ENCODE results near the gene CANT1. TPM values are rescaled to one million over a fixed set of nuclear protein-coding genes. Genes with fewer than 3 reads are reported as not detected.

CANT1 gene
- total RNA-seq, 5 donors from 2014 or later (not counting 1 experiment from before 2014, with no cell fraction given): 46.2 to 63.1 (median 57.7) TPM

- peaks cover 4 to 52% of the 10 kb centered on the region in 2 experiments for H3K4me1 ChIP-seq (ENCODE audit: control insufficient read depth in 1 of 2, extremely low read depth in 1 of 2, insufficient read depth in 2 of 2, low read length in 2 of 2)
- Mint-ChIP-seq H3K4me3 (no peak overlapping the region), H3K9me3 (no peaks in the 10 kb centered on the region), H3K36me3 (no peaks in the 10 kb centered on the region), H3K27ac (no peak overlapping the region), H3K4me1 (peaks cover 18 to 30% (median 30%) of the 10 kb centered on the region in 3 donors), H3K27me3 (no peaks in the 10 kb centered on the region)
- H3K4me3 ChIP-seq (ENCODE audit: control insufficient read depth in 1 of 2, extremely low read depth in 1 of 2, low read length in 1 of 2): no peak overlapping the region
- no peaks in the 10 kb centered on the region for H3K36me3 ChIP-seq (ENCODE audit: control insufficient read depth in 2 of 2, extremely low read depth in 1 of 2, insufficient read depth in 1 of 2, low read length in 1 of 2)
- H3K9me3 ChIP-seq: no peaks in the 10 kb centered on the region
- ATAC-seq (replicated peaks in 1 of 4) (no peak), DNase-seq (no peak)
- H3K27ac ChIP-seq (ENCODE audit: low read length): no peak overlapping the region
- CTCF ChIA-PET: no interaction called here
- H3K27me3 ChIP-seq (replicated peaks in 1 of 2; ENCODE audit: control insufficient read depth in 2 of 2, extremely low read depth in 1 of 2, insufficient read depth in 2 of 2, low read length in 1 of 2): peaks cover 0 to 20% of the 10 kb centered on the region in 2 experiments
- POLR2A ChIA-PET: no interaction called here
- 91% methylated on average over 9 of the region's 16 CpGs for WGBS (ENCODE audit: insufficient coverage)
Measured at GRCh38 chr17:78981010-78981888, 28.3 kb downstream of the CANT1 start.

GRCh38 chr17:78980624-78980972, 29.0 kb downstream of the CANT1 start:
- POLR2A ChIA-PET: no interaction called here
- H3K4me3 Mint-ChIP-seq: no peak overlapping the region
- DNase-seq (no peak), ATAC-seq (replicated peaks in 1 of 4) (no peak)
- 63% methylated on average over 8 of the region's 8 CpGs for WGBS (ENCODE audit: insufficient coverage)
- no peaks in the 10 kb centered on the region for H3K27me3 Mint-ChIP-seq
- CTCF ChIA-PET: no interaction called here
- no peaks in the 10 kb centered on the region for H3K36me3 Mint-ChIP-seq
- Histone ChIP-seq H3K36me3 (ENCODE audit: control insufficient read depth in 2 of 2, extremely low read depth in 1 of 2, insufficient read depth in 1 of 2, low read length in 1 of 2) (no peaks in the 10 kb centered on the region), H3K27me3 (replicated peaks in 1 of 2; ENCODE audit: control insufficient read depth in 2 of 2, extremely low read depth in 1 of 2, insufficient read depth in 2 of 2, low read length in 1 of 2) (peaks cover 0 to 24% of the 10 kb centered on the region in 2 experiments), H3K27ac (ENCODE audit: low read length) (no peak overlapping the region), H3K4me1 (ENCODE audit: control insufficient read depth in 1 of 2, extremely low read depth in 1 of 2, insufficient read depth in 2 of 2, low read length in 2 of 2) (peaks cover 2 to 46% of the 10 kb centered on the region in 2 experiments), H3K4me3 (ENCODE audit: control insufficient read depth in 1 of 2, extremely low read depth in 1 of 2, low read length in 1 of 2) (no peak overlapping the region), H3K9me3 (no peaks in the 10 kb centered on the region)
- H3K9me3 Mint-ChIP-seq: no peaks in the 10 kb centered on the region
- peaks cover 12 to 31% (median 28%) of the 10 kb centered on the region in 3 donors for H3K4me1 Mint-ChIP-seq
- H3K27ac Mint-ChIP-seq: peak overlapping the region in 1 of 2 donors; percentile 88

- CTCF ChIA-PET: no interaction called here
- Mint-ChIP-seq H3K36me3 (no peaks in the 10 kb centered on the region), H3K27ac (peak within 1 kb of the TSS; percentile 88 to 91), H3K9me3 (no peaks in the 10 kb centered on the region), H3K4me3 (peak within 1 kb of the TSS; percentile 74 to 81 (median 80)), H3K4me1 (peaks cover 15 to 31% (median 31%) of the 10 kb centered on the region in 3 donors), H3K27me3 (no peaks in the 10 kb centered on the region)
- 56% methylated on average over 16 of the region's 16 CpGs for WGBS (ENCODE audit: insufficient coverage)
- peak in 24 of 35 experiments; percentile 4 to 59 (median 22) for DNase-seq
- H3K27me3 ChIP-seq (replicated peaks in 1 of 2; ENCODE audit: control insufficient read depth in 2 of 2, extremely low read depth in 1 of 2, insufficient read depth in 2 of 2, low read length in 1 of 2): peaks cover 0 to 23% of the 10 kb centered on the region in 2 experiments
- H3K27ac ChIP-seq (ENCODE audit: low read length): peak within 1 kb of the TSS; percentile 72
- peak; percentile 79 to 90 (median 84) for ATAC-seq (replicated peaks in 1 of 4)
- peaks cover 2 to 48% of the 10 kb centered on the region in 2 experiments for H3K4me1 ChIP-seq (ENCODE audit: control insufficient read depth in 1 of 2, extremely low read depth in 1 of 2, insufficient read depth in 2 of 2, low read length in 2 of 2)
- H3K36me3 ChIP-seq (ENCODE audit: control insufficient read depth in 2 of 2, extremely low read depth in 1 of 2, insufficient read depth in 1 of 2, low read length in 1 of 2): no peaks in the 10 kb centered on the region
- POLR2A ChIA-PET: interaction anchor here in 1 of 2 donors (0.6 kb wide), 1 partner anchor 888 kb away, joined by 3 read pairs; no protein-coding TSS in a partner anchor
- H3K4me3 ChIP-seq (ENCODE audit: control insufficient read depth in 1 of 2, extremely low read depth in 1 of 2, low read length in 1 of 2): peak within 1 kb of the TSS; percentile 58
- no peaks in the 10 kb centered on the region for H3K9me3 ChIP-seq
Measured at GRCh38 chr17:78979780-78980623, 29.6 kb downstream of the CANT1 start, which contains the start of gene LGALS3BP. TSS of gene LGALS3BP (minus strand) at chr17:78979923. CDS start at chr17:78977191, 2,732 bp downstream.

- Mint-ChIP-seq H3K4me1 (peaks cover 15 to 31% (median 31%) of the 10 kb centered on the region in 3 donors), H3K27me3 (no peaks in the 10 kb centered on the region)
Measured at GRCh38 chr17:78977997-78978973, 31.3 kb downstream of the CANT1 start.

GRCh38 chr17:78977681-78977943, 32.0 kb downstream of the CANT1 start:
- ChIA-PET POLR2A (no interaction called here), CTCF (no interaction called here)
- DNase-seq (no peak), ATAC-seq (replicated peaks in 1 of 4) (no peak)
- peak overlapping the region in 2 of 3 donors; percentile 31 to 81 for H3K4me3 Mint-ChIP-seq
- WGBS (ENCODE audit: insufficient coverage): 89% methylated on average over 8 of the region's 8 CpGs
- Histone ChIP-seq H3K36me3 (ENCODE audit: control insufficient read depth in 2 of 2, extremely low read depth in 1 of 2, insufficient read depth in 1 of 2, low read length in 1 of 2) (no peaks in the 10 kb centered on the region), H3K4me1 (ENCODE audit: control insufficient read depth in 1 of 2, extremely low read depth in 1 of 2, insufficient read depth in 2 of 2, low read length in 2 of 2) (peaks cover 2 to 48% of the 10 kb centered on the region in 2 experiments), H3K27ac (ENCODE audit: low read length) (no peak overlapping the region), H3K9me3 (no peaks in the 10 kb centered on the region), H3K27me3 (replicated peaks in 1 of 2; ENCODE audit: control insufficient read depth in 2 of 2, extremely low read depth in 1 of 2, insufficient read depth in 2 of 2, low read length in 1 of 2) (peaks cover 0 to 23% of the 10 kb centered on the region in 2 experiments), H3K4me3 (ENCODE audit: control insufficient read depth in 1 of 2, extremely low read depth in 1 of 2, low read length in 1 of 2) (no peak overlapping the region)
- no peaks in the 10 kb centered on the region for H3K27me3 Mint-ChIP-seq
- H3K9me3 Mint-ChIP-seq: no peaks in the 10 kb centered on the region
- H3K36me3 Mint-ChIP-seq: no peaks in the 10 kb centered on the region
- peak overlapping the region; percentile 43 to 48 for H3K27ac Mint-ChIP-seq
- H3K4me1 Mint-ChIP-seq: peaks cover 15 to 31% (median 31%) of the 10 kb centered on the region in 3 donors

More at GRCh38 chr17:78977997-78978973, 31.3 kb downstream of the CANT1 start:
- ChIA-PET POLR2A (no interaction called here), CTCF (no interaction called here)
- Mint-ChIP-seq H3K36me3 (no peaks in the 10 kb centered on the region), H3K9me3 (no peaks in the 10 kb centered on the region), H3K4me3 (peak overlapping the region; percentile 74 to 81 (median 80)), H3K27ac (peak overlapping the region; percentile 15 to 88)
- Histone ChIP-seq H3K9me3 (no peaks in the 10 kb centered on the region), H3K4me1 (ENCODE audit: control insufficient read depth in 1 of 2, extremely low read depth in 1 of 2, insufficient read depth in 2 of 2, low read length in 2 of 2) (peaks cover 2 to 48% of the 10 kb centered on the region in 2 experiments), H3K36me3 (ENCODE audit: control insufficient read depth in 2 of 2, extremely low read depth in 1 of 2, insufficient read depth in 1 of 2, low read length in 1 of 2) (no peaks in the 10 kb centered on the region), H3K4me3 (ENCODE audit: control insufficient read depth in 1 of 2, extremely low read depth in 1 of 2, low read length in 1 of 2) (peak overlapping the region in 1 of 2 donors; percentile 58), H3K27ac (ENCODE audit: low read length) (no peak overlapping the region), H3K27me3 (replicated peaks in 1 of 2; ENCODE audit: control insufficient read depth in 2 of 2, extremely low read depth in 1 of 2, insufficient read depth in 2 of 2, low read length in 1 of 2) (peaks cover 0 to 23% of the 10 kb centered on the region in 2 experiments)
- DNase-seq (no peak), ATAC-seq (replicated peaks in 1 of 4) (no peak)
- WGBS (ENCODE audit: insufficient coverage): 87% methylated on average over 14 of the region's 21 CpGs
